T-cell (primary cell): ENCODE results near the gene FASN. TPM values are rescaled to one million over a fixed set of nuclear protein-coding genes. Genes with fewer than 3 reads are reported as not detected.

ENCODE experiments used
- ATAC-seq, 4 experiments: fragments of 200-7000 bp in 3 of 4; fragments of 150-1000 bp in 1 of 4; cut with Tn5 transposase; replicated peaks in 1 of 4; 1 replicate in 3 of 4; 2 replicates in 1 of 4; pipeline ENCODE4 v1.10.0; 2021; ENCODE audit warnings: moderate library complexity in 3 of 4, mild to moderate bottlenecking in 2 of 4, moderate number of reproducible peaks in 1 of 4
- CTCF ChIA-PET, 2 donors: fragments of 300-600 bp; sonication (Branson Sonifier 250); formaldehyde crosslinking; loops; one replicate each; lab custom pipeline; 2022; ENCODE audit warnings: antibody characterized with exemption in 2 of 2; lab: Charles Lee
- POLR2A ChIA-PET, 2 donors: fragments of 300-600 bp; sonication (Branson Sonifier 250); formaldehyde crosslinking; loops; one replicate each; lab custom pipeline; 2022; ENCODE audit warnings: antibody characterized with exemption in 2 of 2; lab: Charles Lee
- DNase-seq, 35 experiments: peaks; one replicate each; pipeline versions ENCODE4 v3.0.0 to v3.0.0-alpha.2; 2013 to 2023
- H3K27ac ChIP-seq: one replicate; pipeline ENCODE4 v1.5.1; 2013; ENCODE audit warnings: low read length
- H3K27me3 ChIP-seq, 2 experiments: replicated peaks in 1 of 2; 1 replicate in 1 of 2; 2 replicates in 1 of 2; pipeline versions ENCODE4 v1.6.1 to v1.7.0; 2013; ENCODE audit warnings: low read length in 1 of 2, mixed read lengths in 1 of 2; ENCODE audit not compliant: control insufficient read depth in 2 of 2, insufficient read depth in 2 of 2; ENCODE audit errors: extremely low read depth in 1 of 2
- H3K36me3 ChIP-seq, 2 donors: 1 replicate in 1 of 2; 2 replicates in 1 of 2; pipeline versions ENCODE4 v1.6.1 to v1.7.0; 2013; ENCODE audit warnings: low read length in 1 of 2; ENCODE audit not compliant: control insufficient read depth in 2 of 2, insufficient read depth in 1 of 2; ENCODE audit errors: extremely low read depth in 1 of 2
- H3K4me1 ChIP-seq, 2 experiments: 1 replicate in 1 of 2; 2 replicates in 1 of 2; pipeline versions ENCODE4 v1.6.1 to v1.7.0; 2013; ENCODE audit warnings: low read length in 2 of 2, mixed read lengths in 1 of 2; ENCODE audit not compliant: insufficient read depth in 2 of 2, control insufficient read depth in 1 of 2; ENCODE audit errors: extremely low read depth in 1 of 2
- H3K4me3 ChIP-seq, 2 donors: 1 replicate in 1 of 2; 2 replicates in 1 of 2; pipeline versions ENCODE4 v1.5.1 to v1.7.0; 2013; ENCODE audit warnings: mild to moderate bottlenecking in 2 of 2, low read length in 1 of 2, moderate library complexity in 1 of 2; ENCODE audit not compliant: control insufficient read depth in 1 of 2; ENCODE audit errors: extremely low read depth in 1 of 2
- H3K9me3 ChIP-seq: 2 replicates; pipeline ENCODE4 v1.7.0; 2013
- H3K27ac Mint-ChIP-seq, 2 donors: one replicate each; pipeline ENCODE4 v1.8.0; 2020 to 2021; ENCODE audit warnings: mild to moderate bottlenecking in 2 of 2, mixed read lengths in 2 of 2
- H3K27me3 Mint-ChIP-seq, 2 donors: one replicate each; pipeline ENCODE4 v1.8.0; 2021 to 2022; ENCODE audit warnings: mixed read lengths in 2 of 2
- H3K36me3 Mint-ChIP-seq: one replicate; pipeline ENCODE4 v1.8.0; 2021; ENCODE audit warnings: mixed read lengths
- H3K4me1 Mint-ChIP-seq, 3 donors: one replicate each; pipeline ENCODE4 v1.8.0; 2020 to 2022; ENCODE audit warnings: mixed read lengths in 3 of 3, mild to moderate bottlenecking in 1 of 3
- H3K4me3 Mint-ChIP-seq, 3 donors: one replicate each; pipeline ENCODE4 v1.8.0; 2020 to 2022; ENCODE audit warnings: mild to moderate bottlenecking in 3 of 3, mixed read lengths in 3 of 3, moderate library complexity in 3 of 3
- H3K9me3 Mint-ChIP-seq, 3 donors: one replicate each; pipeline ENCODE4 v1.8.0; 2020 to 2022; ENCODE audit warnings: mixed read lengths in 3 of 3
- WGBS: methylation state at CpG from one replicate; pipeline ENCODE4 v1.1.5; 2013; ENCODE audit warnings: missing lambda C conversion rate; ENCODE audit not compliant: insufficient coverage; 5-methylcytosine and 5-hydroxymethylcytosine counted together
- total RNA-seq, 35 experiments: library from RNA in 6 of 35; stranded (reverse) in 6 of 35; fragments of 120-200 nt in 1 of 35; gene quantifications; one replicate each; pipeline versions ENCODE4 v1.2.1 to v1.2.4 and lab custom pipeline; 2013 to 2026

Gene FASN
- total RNA-seq, 5 donors from 2014 or later (not counting 1 experiment from before 2014, with no cell fraction given): 48.2 to 144 (median 52.5) TPM

- Histone ChIP-seq H3K27me3 (no peaks in the 10 kb centered on the region), H3K9me3 (no peaks in the 10 kb centered on the region), H3K4me1 (peaks cover 4 to 17% of the 10 kb centered on the region in 2 experiments), H3K36me3 (peaks cover 25 to 79% of the 10 kb centered on the region in 2 donors), H3K27ac (no peak overlapping the region), H3K4me3 (no peak overlapping the region)
- no peaks in the 10 kb centered on the region for H3K27me3 Mint-ChIP-seq
- no peak overlapping the region for H3K4me3 Mint-ChIP-seq
- WGBS: 96% methylated on average over 19 of the region's 23 CpGs
- CTCF ChIA-PET: no interaction called here
- POLR2A ChIA-PET: interaction anchor here (0.5 to 0.8 kb wide), 2 partner anchors 74 to 284 kb away, joined by 3 to 5 read pairs; no protein-coding TSS in a partner anchor
- DNase-seq (no peak), ATAC-seq (no peak)
- peaks cover 4% of the 10 kb centered on the region for H3K36me3 Mint-ChIP-seq
- H3K27ac Mint-ChIP-seq: no peak overlapping the region
- no peaks in the 10 kb centered on the region for H3K9me3 Mint-ChIP-seq
- peaks cover 2 to 5% (median 2%) of the 10 kb centered on the region in 3 donors for H3K4me1 Mint-ChIP-seq
Measured at GRCh38 chr17:82092094-82092586, 5.9 kb downstream of the FASN start.

GRCh38 chr17:82091264-82092066 is 6.6 kb downstream of the FASN start:
- H3K27ac ChIP-seq: no peak overlapping the region
- ChIA-PET POLR2A (no interaction called here), CTCF (no interaction called here)
- Mint-ChIP-seq H3K27me3 (no peaks in the 10 kb centered on the region), H3K36me3 (peaks cover 4% of the 10 kb centered on the region), H3K9me3 (no peaks in the 10 kb centered on the region), H3K4me1 (peaks cover 2 to 5% (median 2%) of the 10 kb centered on the region in 3 donors), H3K4me3 (no peak overlapping the region), H3K27ac (no peak overlapping the region)
- ATAC-seq (no peak), DNase-seq (no peak)
- H3K9me3 ChIP-seq: no peaks in the 10 kb centered on the region
- H3K4me3 ChIP-seq: no peak overlapping the region
- H3K27me3 ChIP-seq: no peaks in the 10 kb centered on the region
- peaks cover 0 to 10% of the 10 kb centered on the region in 2 experiments for H3K4me1 ChIP-seq
- H3K36me3 ChIP-seq: peaks cover 25 to 84% of the 10 kb centered on the region in 2 donors
- WGBS: 98% methylated on average over 32 of the region's 37 CpGs

- Mint-ChIP-seq H3K27me3 (no peaks in the 10 kb centered on the region), H3K9me3 (no peaks in the 10 kb centered on the region), H3K4me3 (no peak overlapping the region), H3K27ac (no peak overlapping the region), H3K36me3 (peaks cover 4% of the 10 kb centered on the region), H3K4me1 (no peaks in the 10 kb centered on the region)
- POLR2A ChIA-PET: interaction anchor here in 1 of 2 donors (0.5 kb wide), 1 partner anchor 25 kb away, joined by 7 read pairs; no protein-coding TSS in a partner anchor
- Histone ChIP-seq H3K9me3 (no peaks in the 10 kb centered on the region), H3K36me3 (peaks cover 26 to 84% of the 10 kb centered on the region in 2 donors), H3K4me1 (peaks cover 0 to 3% of the 10 kb centered on the region in 2 experiments), H3K27ac (no peak overlapping the region), H3K27me3 (no peaks in the 10 kb centered on the region), H3K4me3 (no peak overlapping the region)
- 97% methylated on average over 24 of the region's 29 CpGs for WGBS
- CTCF ChIA-PET: no interaction called here
- ATAC-seq (no peak), DNase-seq (peak in 1 of 35 experiments; percentile 1)
Measured at GRCh38 chr17:82090549-82091263, 7.3 kb downstream of the FASN start.

GRCh38 chr17:82089723-82090548 is 8.1 kb downstream of the FASN start:
- 95% methylated on average over 26 of the region's 29 CpGs for WGBS
- DNase-seq (peak in 1 of 35 experiments; percentile 4), ATAC-seq (no peak)
- no peaks in the 10 kb centered on the region for H3K27me3 Mint-ChIP-seq
- Histone ChIP-seq H3K27ac (no peak overlapping the region), H3K9me3 (no peaks in the 10 kb centered on the region), H3K27me3 (no peaks in the 10 kb centered on the region), H3K4me1 (no peaks in the 10 kb centered on the region), H3K36me3 (peaks cover 25 to 80% of the 10 kb centered on the region in 2 donors), H3K4me3 (no peak overlapping the region)
- H3K36me3 Mint-ChIP-seq: peaks cover 4% of the 10 kb centered on the region
- no peaks in the 10 kb centered on the region for H3K4me1 Mint-ChIP-seq
- H3K9me3 Mint-ChIP-seq: no peaks in the 10 kb centered on the region
- no peak overlapping the region for H3K27ac Mint-ChIP-seq
- CTCF ChIA-PET: no interaction called here
- POLR2A ChIA-PET: interaction anchor here in 1 of 2 donors (0.5 kb wide), 1 partner anchor 964 kb away, joined by 3 read pairs; no protein-coding TSS in a partner anchor
- H3K4me3 Mint-ChIP-seq: no peak overlapping the region

GRCh38 chr17:82088838-82089722 is 9.0 kb downstream of the FASN start:
- peaks cover 31 to 82% of the 10 kb centered on the region in 2 donors for H3K36me3 ChIP-seq
- Mint-ChIP-seq H3K27ac (no peak overlapping the region), H3K4me3 (no peak overlapping the region), H3K27me3 (no peaks in the 10 kb centered on the region), H3K4me1 (no peaks in the 10 kb centered on the region), H3K36me3 (peaks cover 7% of the 10 kb centered on the region), H3K9me3 (no peaks in the 10 kb centered on the region)
- ChIA-PET CTCF (no interaction called here), POLR2A (no interaction called here)
- 98% methylated on average over 43 of the region's 47 CpGs for WGBS
- no peaks in the 10 kb centered on the region for H3K27me3 ChIP-seq
- H3K4me3 ChIP-seq: no peak overlapping the region
- no peaks in the 10 kb centered on the region for H3K4me1 ChIP-seq
- peak in 2 of 35 experiments; percentile 2 to 5 for DNase-seq
- no peak overlapping the region for H3K27ac ChIP-seq
- H3K9me3 ChIP-seq: no peaks in the 10 kb centered on the region
- ATAC-seq: no peak
